ENCODE results near the gene RAPGEF3.

- no peak for TF ChIP-seq EZH2 (IDR thresholded peaks at IDR 0.05; ENCODE audit: borderline replicate concordance, low read depth, low read length, severe bottlenecking)
- no peak for TF ChIP-seq CTCF (IDR thresholded peaks at IDR 0.05; ENCODE audit: borderline replicate concordance, extremely low read depth, low read length, poor library complexity, severe bottlenecking)
Observed at GRCh38 chr12:47776471-47777143, 17.9 kb upstream of the RAPGEF3 start.
